KMS-11 (cell line): ENCODE measurements around the gene RAB35.

Experiments used
- H2AFZ ChIP-seq: fragments of 200-600 bp; sonication (generic); 2 replicates; pipeline ENCODE4 v1.6.1; 2016; ENCODE audit warnings: antibody characterized with exemption, mixed run types, low read depth
- H3K27ac ChIP-seq: fragments of 200-600 bp; sonication (generic); 2 replicates; pipeline ENCODE4 v1.6.1; 2016; ENCODE audit warnings: mild to moderate bottlenecking, mixed run types
- H3K27me3 ChIP-seq: fragments of 200-600 bp; sonication (generic); 2 replicates; pipeline ENCODE4 v1.6.1; 2017; ENCODE audit warnings: mild to moderate bottlenecking, low read depth, mixed run types, moderate library complexity; ENCODE audit not compliant: insufficient read depth
- H3K36me3 ChIP-seq: fragments of 200-600 bp; sonication (generic); 2 replicates; pipeline ENCODE4 v1.6.1; 2017; ENCODE audit warnings: mild to moderate bottlenecking, mixed run types; ENCODE audit not compliant: insufficient read depth
- H3K4me1 ChIP-seq: fragments of 200-600 bp; sonication (generic); 2 replicates; pipeline ENCODE4 v1.6.1; 2016; ENCODE audit warnings: mild to moderate bottlenecking, low read depth, mixed run types; ENCODE audit not compliant: poor library complexity, severe bottlenecking
- H3K4me2 ChIP-seq: fragments of 200-600 bp; sonication (generic); 2 replicates; pipeline ENCODE4 v1.7.0; 2016; ENCODE audit warnings: mild to moderate bottlenecking, mixed run types
- H3K4me3 ChIP-seq: fragments of 200-600 bp; sonication (generic); IDR thresholded peaks from 2 replicates; pipeline ENCODE4 v1.6.1; 2017; ENCODE audit warnings: low read depth, low read length, mixed read lengths; ENCODE audit not compliant: insufficient read depth
- H3K79me2 ChIP-seq: fragments of 200-600 bp; sonication (generic); 2 replicates; pipeline ENCODE4 v1.6.1; 2016; ENCODE audit warnings: low read depth, mixed run types; ENCODE audit not compliant: insufficient read depth
- H3K9ac ChIP-seq: fragments of 200-600 bp; sonication (generic); 2 replicates; pipeline ENCODE4 v1.6.1; 2016; ENCODE audit warnings: mild to moderate bottlenecking, mixed run types
- H4K20me1 ChIP-seq: fragments of 200-600 bp; sonication (generic); 2 replicates; pipeline ENCODE4 v1.6.1; 2016; ENCODE audit warnings: mild to moderate bottlenecking, mixed run types; ENCODE audit not compliant: insufficient read depth
- CTCF ChIP-seq: fragments of 200-600 bp; sonication (generic); conservative IDR thresholded peaks from 2 replicates; pipeline ENCODE4 v1.6.1; 2017; ENCODE audit warnings: low read depth, mild to moderate bottlenecking, antibody characterized with exemption, low read length, moderate library complexity, mixed read lengths

RAB35 gene

GRCh38 chr12:120117961-120118320 lies 1.4 kb upstream of the RAB35 start:
- no peak for TF ChIP-seq CTCF
- Histone ChIP-seq H4K20me1 (no peaks in the 10 kb centered on the region), H2AFZ (no peak overlapping the region), H3K36me3 (no peaks in the 10 kb centered on the region), H3K4me1 (peaks cover 63% of the 10 kb centered on the region), H3K4me3 (no peak overlapping the region), H3K9ac (peak overlapping the region; percentile 64; the same call in 1 of the 2 replicates), H3K27ac (peak overlapping the region; percentile 84), H3K4me2 (peak overlapping the region; percentile 89), H3K79me2 (peaks cover 51% of the 10 kb centered on the region; the same call in 1 of the 2 replicates), H3K27me3 (no peaks in the 10 kb centered on the region)

GRCh38 chr12:120116792-120117651 lies 469 bp upstream of the RAB35 start:
- Histone ChIP-seq H3K27ac (peak overlapping the region; percentile 84), H4K20me1 (no peaks in the 10 kb centered on the region), H3K36me3 (no peaks in the 10 kb centered on the region), H2AFZ (peak overlapping the region; percentile 41), H3K9ac (peak overlapping the region; percentile 64), H3K4me2 (peak overlapping the region; percentile 89; the same call in 1 of the 2 replicates), H3K79me2 (peaks cover 59% of the 10 kb centered on the region; the same call in 1 of the 2 replicates), H3K27me3 (no peaks in the 10 kb centered on the region), H3K4me1 (peaks cover 54% of the 10 kb centered on the region), H3K4me3 (no peak overlapping the region)
- TF ChIP-seq CTCF = no peak

GRCh38 chr12:120115692-120116440 lies 687 bp downstream of the RAB35 start:
- Histone ChIP-seq H3K4me3 (no peak overlapping the region), H4K20me1 (no peaks in the 10 kb centered on the region), H2AFZ (no peak overlapping the region), H3K9ac (peak overlapping the region; percentile 42; the same call in 1 of the 2 replicates), H3K36me3 (no peaks in the 10 kb centered on the region), H3K79me2 (peaks cover 69% of the 10 kb centered on the region; the same call in 1 of the 2 replicates), H3K4me2 (peak overlapping the region; percentile 70), H3K27ac (no peak overlapping the region), H3K4me1 (peaks cover 42% of the 10 kb centered on the region), H3K27me3 (no peaks in the 10 kb centered on the region)
- no peak for TF ChIP-seq CTCF

GRCh38 chr12:120115066-120115465 lies 1.5 kb downstream of the RAB35 start:
- Histone ChIP-seq H3K27me3 (no peaks in the 10 kb centered on the region), H2AFZ (no peak overlapping the region), H3K27ac (no peak overlapping the region), H4K20me1 (no peaks in the 10 kb centered on the region), H3K4me1 (peaks cover 34% of the 10 kb centered on the region), H3K9ac (no peak overlapping the region), H3K4me3 (no peak overlapping the region), H3K4me2 (peak overlapping the region; percentile 70), H3K79me2 (peaks cover 77% of the 10 kb centered on the region; the same call in 1 of the 2 replicates), H3K36me3 (no peaks in the 10 kb centered on the region)
- no peak for TF ChIP-seq CTCF
